ENCODE data around the gene CCDC136.

The CCDC136 gene

GRCh38 chr7:128807191-128807590, 15.4 kb downstream of the CCDC136 start:
- DNase-seq: no peak

- peak; percentile 3 for DNase-seq
Measured at GRCh38 chr7:128809363-128809762, 17.6 kb downstream of the CCDC136 start.

GRCh38 chr7:128810473-128810872, 18.7 kb downstream of the CCDC136 start:
- no peak for DNase-seq

- no peak for DNase-seq
Measured at GRCh38 chr7:128810997-128811396, 19.2 kb downstream of the CCDC136 start.

- DNase-seq: peak; percentile 83
Measured at GRCh38 chr7:128811631-128812430, 20.1 kb downstream of the CCDC136 start.

GRCh38 chr7:128812514-128813168, 20.9 kb downstream of the CCDC136 start:
- peak; percentile 97 for DNase-seq

- DNase-seq: no peak
Measured at GRCh38 chr7:128814499-128814898, 22.7 kb downstream of the CCDC136 start.

- DNase-seq: no peak
Measured at GRCh38 chr7:128815289-128815942, 23.6 kb downstream of the CCDC136 start.

GRCh38 chr7:128818694-128819093, 26.9 kb downstream of the CCDC136 start:
- DNase-seq: no peak

GRCh38 chr7:128821724-128822123, 30.0 kb downstream of the CCDC136 start:
- DNase-seq: no peak

- DNase-seq: no peak
Measured at GRCh38 chr7:128826512-128826911, 34.7 kb downstream of the CCDC136 start.

- DNase-seq: no peak
Measured at GRCh38 chr7:128826916-128827247, 35.1 kb downstream of the CCDC136 start.

- DNase-seq: no peak
Measured at GRCh38 chr7:128827248-128827958, 35.6 kb downstream of the CCDC136 start.

GRCh38 chr7:128827971-128828711, 36.4 kb downstream of the CCDC136 start:
- no peak for DNase-seq

- no peak for DNase-seq
Measured at GRCh38 chr7:128829391-128830166, 37.8 kb downstream of the CCDC136 start.

GRCh38 chr7:128830231-128831177, 38.7 kb downstream of the CCDC136 start, which contains the start of gene FLNC:
TSS of gene FLNC (plus strand) at chr7:128830406. CDS start at chr7:128830638, 232 bp downstream.
- DNase-seq: no peak

GRCh38 chr7:128831178-128831993, 39.6 kb downstream of the CCDC136 start:
- no peak for DNase-seq

GRCh38 chr7:128831994-128832879, 40.5 kb downstream of the CCDC136 start:
- DNase-seq: no peak

- no peak for DNase-seq
Measured at GRCh38 chr7:128832880-128833147, 41.0 kb downstream of the CCDC136 start.

All from COR-L47 (cell line).